Kidney (tissue), 14 donors: ENCODE data around the gene ABCC11. TPM values are rescaled to one million over a fixed set of nuclear protein-coding genes. Genes with fewer than 3 reads are reported as not detected.

ENCODE experiments used
- DNase-seq, 5 donors: peaks; one replicate each; pipeline ENCODE4 v3.0.0-alpha.2; 2013 to 2020
- FAIRE-seq: peaks from 2 replicates; lab custom pipeline; 2012; peaks lifted over from hg19 to GRCh38; lab: Jason Lieb, UNC
- H3K27ac ChIP-seq, 2 donors: one replicate each; pipeline ENCODE4 v1.7.0; 2013; ENCODE audit warnings: low read depth in 2 of 2, low read length in 2 of 2, inconsistent platforms in 1 of 2
- H3K27me3 ChIP-seq: one replicate; pipeline ENCODE4 v1.7.1; 2013; ENCODE audit warnings: low read length, inconsistent platforms; ENCODE audit not compliant: control insufficient read depth, insufficient read depth
- H3K36me3 ChIP-seq, 3 donors: one replicate each; pipeline versions ENCODE4 v1.7.0 to v1.7.1; 2013; ENCODE audit warnings: low read length in 3 of 3, control low read depth in 1 of 3, inconsistent platforms in 1 of 3; ENCODE audit not compliant: insufficient read depth in 3 of 3, control insufficient read depth in 2 of 3
- H3K4me1 ChIP-seq, 3 donors: one replicate each; pipeline versions ENCODE4 v1.7.0 to v1.7.1; 2013; ENCODE audit warnings: low read length in 3 of 3, inconsistent platforms in 1 of 3, low read depth in 1 of 3; ENCODE audit not compliant: control insufficient read depth in 2 of 3, insufficient read depth in 2 of 3
- H3K4me3 ChIP-seq, 3 donors: one replicate each; pipeline versions ENCODE4 v1.7.0 to v1.8.1; 2013; ENCODE audit warnings: low read length in 3 of 3, control low read depth in 1 of 3, inconsistent platforms in 1 of 3
- H3K9ac ChIP-seq, 3 donors: one replicate each; pipeline versions ENCODE4 v1.7.0 to v1.7.1; 2013; ENCODE audit warnings: low read length in 3 of 3, control low read depth in 1 of 3, inconsistent platforms in 1 of 3
- H3K9me3 ChIP-seq, 3 donors: one replicate each; pipeline versions ENCODE4 v1.7.0 to v1.7.1; 2013; ENCODE audit warnings: low read length in 3 of 3, control low read depth in 1 of 3, inconsistent platforms in 1 of 3; ENCODE audit not compliant: control insufficient read depth in 2 of 3, insufficient read depth in 1 of 3
- CTCF ChIP-seq: IDR thresholded peaks from 3 replicates; pipeline ENCODE4 v1.5.1; 2012; ENCODE audit warnings: mild to moderate bottlenecking, moderate library complexity, borderline replicate concordance; ENCODE audit not compliant: insufficient read depth; ENCODE audit errors: extremely low read depth
- intact Hi-C: fragments of 100-400 bp; cut with DNase I; formaldehyde crosslinking; loops from one replicate; pipeline ENCODE4 v1.11.1; 2022
- polyA plus RNA-seq: library from polyadenylated mRNA; stranded (reverse); fragments of 350-450 nt; fragmentation: Illumina TruSeq; extraction: RNeasy Lipid Tissue Mini Kit (QIAGEN cat#74804); gene quantifications from one replicate; pipeline ENCODE4 v1.2.3, GENCODE V29; 2014; ENCODE audit warnings: low read depth, low replicate concordance; ENCODE audit not compliant: insufficient read depth
- total RNA-seq: library from RNA; stranded (reverse); fragmentation: NEBNext Ultra II Directional; extraction: Animal tissue kit (Norgen Biotek cat#: 25700); gene quantifications from one replicate; pipeline ENCODE4 v1.2.1, GENCODE V29; 2021
- donor health status: control.
- donor health status: control.
- donor health status: control.
- donor health status: control.
- donor health status: control.
- donor health status: DM: yes; HTN: yes; CAD: no.
- donor health status: Normal renal cell carcinoma (clear cell type).

The ABCC11 gene
- total and polyA plus RNA-seq, 2 donors from 2014 or later: 0.09 TPM; not detected in 1

- Histone ChIP-seq H3K4me1 (no peaks in the 10 kb centered on the region), H3K36me3 (no peaks in the 10 kb centered on the region), H3K4me3 (no peak overlapping the region), H3K9ac (no peak overlapping the region), H3K27me3 (no peaks in the 10 kb centered on the region), H3K9me3 (no peaks in the 10 kb centered on the region), H3K27ac (no peak overlapping the region)
- no peak for TF ChIP-seq CTCF
- no peak for DNase-seq
- FAIRE-seq: no peak
- intact Hi-C loops: no loop called here
These were observed 128.5 kb downstream of the ABCC11 start for GRCh38 chr16:48118841-48119240.

- Histone ChIP-seq H3K9me3 (no peaks in the 10 kb centered on the region), H3K9ac (no peak overlapping the region), H3K27ac (no peak overlapping the region), H3K4me1 (no peaks in the 10 kb centered on the region), H3K36me3 (no peaks in the 10 kb centered on the region), H3K27me3 (no peaks in the 10 kb centered on the region), H3K4me3 (no peak overlapping the region)
- DNase-seq (peak in 4 of 5 donors; percentile 65 to 86 (median 76)), FAIRE-seq (no peak)
- intact Hi-C loops: no loop called here
- peak; percentile 34 for TF ChIP-seq CTCF
These were observed 129.9 kb downstream of the ABCC11 start for GRCh38 chr16:48117217-48118105.

Other genes starting within 250 kb of the ABCC11 start
- not detected for gene ABCC12, start 91.5 kb downstream of the ABCC11 start, total RNA-seq
- gene ABCC12, start 91.5 kb downstream of the ABCC11 start, polyA plus RNA-seq: not detected
- gene LONP2, start 3.2 kb downstream of the ABCC11 start, total RNA-seq: 77.1 TPM
- gene LONP2, start 3.2 kb downstream of the ABCC11 start, polyA plus RNA-seq: 24.8 TPM
- gene SIAH1, start 137.9 kb upstream of the ABCC11 start, total RNA-seq: 26.8 TPM
- gene SIAH1, start 137.9 kb upstream of the ABCC11 start, polyA plus RNA-seq: 12.7 TPM